AG04449 (cell line): ENCODE data around the gene TRMT1.
A peak's percentile ranks its signal among the peaks of the same experiment; 100 is the strongest.

Experiments
- CTCF ChIA-PET: fragments of 350-600 bp; formaldehyde crosslinking; extraction: SDS; loops from one replicate; lab custom pipeline; 2021; ENCODE audit warnings: antibody characterized with exemption; lab: Yijun Ruan, JAX
- POLR2A ChIA-PET: fragments of 400-600, 350-600 bp; formaldehyde crosslinking; extraction: SDS; loops from one replicate; lab custom pipeline; 2020; ENCODE audit warnings: antibody characterized with exemption, inconsistent platforms; lab: Yijun Ruan, JAX
- DNase-seq: peaks from one replicate; pipeline ENCODE4 v3.0.0-alpha.2; 2010; ENCODE audit warnings: low read depth, low spot score
- H3K4me3 ChIP-seq: 2 replicates; pipeline ENCODE4 v1.5.1; 2011; ENCODE audit warnings: low read depth, mild to moderate bottlenecking, control low read depth, low read length
- TF ChIP-seq, protein P1 (sequence below): IDR thresholded peaks from one replicate; pipeline ENCODE4 v1.5.1; 2011; ENCODE audit warnings: mild to moderate bottlenecking, moderate library complexity, low read length, control low read depth, inconsistent platforms; ENCODE audit not compliant: insufficient read depth; ENCODE audit errors: missing control alignments

Gene TRMT1

DNA sequence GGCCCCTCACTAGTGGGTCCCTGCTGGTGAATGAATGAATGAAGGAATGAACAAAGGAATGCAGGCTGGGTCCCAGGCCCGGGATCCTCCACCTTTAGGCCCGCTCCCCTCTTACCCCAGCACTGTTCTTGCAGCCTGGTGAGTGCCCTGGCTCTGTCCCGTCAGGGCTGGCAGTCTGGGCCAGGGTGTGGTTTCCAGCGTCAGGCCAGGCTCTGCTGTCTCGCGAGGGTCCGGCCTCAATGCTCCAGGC, 14.2 kb downstream of the TRMT1 start:
- no peak for DNase-seq
- POLR2A ChIA-PET = no interaction called here
- TF ChIP-seq, protein P1, sequence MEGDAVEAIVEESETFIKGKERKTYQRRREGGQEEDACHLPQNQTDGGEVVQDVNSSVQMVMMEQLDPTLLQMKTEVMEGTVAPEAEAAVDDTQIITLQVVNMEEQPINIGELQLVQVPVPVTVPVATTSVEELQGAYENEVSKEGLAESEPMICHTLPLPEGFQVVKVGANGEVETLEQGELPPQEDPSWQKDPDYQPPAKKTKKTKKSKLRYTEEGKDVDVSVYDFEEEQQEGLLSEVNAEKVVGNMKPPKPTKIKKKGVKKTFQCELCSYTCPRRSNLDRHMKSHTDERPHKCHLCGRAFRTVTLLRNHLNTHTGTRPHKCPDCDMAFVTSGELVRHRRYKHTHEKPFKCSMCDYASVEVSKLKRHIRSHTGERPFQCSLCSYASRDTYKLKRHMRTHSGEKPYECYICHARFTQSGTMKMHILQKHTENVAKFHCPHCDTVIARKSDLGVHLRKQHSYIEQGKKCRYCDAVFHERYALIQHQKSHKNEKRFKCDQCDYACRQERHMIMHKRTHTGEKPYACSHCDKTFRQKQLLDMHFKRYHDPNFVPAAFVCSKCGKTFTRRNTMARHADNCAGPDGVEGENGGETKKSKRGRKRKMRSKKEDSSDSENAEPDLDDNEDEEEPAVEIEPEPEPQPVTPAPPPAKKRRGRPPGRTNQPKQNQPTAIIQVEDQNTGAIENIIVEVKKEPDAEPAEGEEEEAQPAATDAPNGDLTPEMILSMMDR = no peak
- H3K4me3 ChIP-seq = peak overlapping the region; percentile 27; the same call in 1 of the 2 replicates
- CTCF ChIA-PET = interaction anchor here (1.1 to 8.0 kb wide), 4 partner anchors 9 to 161 kb away, joined by 4 to 94 read pairs (median 5); no protein-coding TSS in a partner anchor

DNA sequence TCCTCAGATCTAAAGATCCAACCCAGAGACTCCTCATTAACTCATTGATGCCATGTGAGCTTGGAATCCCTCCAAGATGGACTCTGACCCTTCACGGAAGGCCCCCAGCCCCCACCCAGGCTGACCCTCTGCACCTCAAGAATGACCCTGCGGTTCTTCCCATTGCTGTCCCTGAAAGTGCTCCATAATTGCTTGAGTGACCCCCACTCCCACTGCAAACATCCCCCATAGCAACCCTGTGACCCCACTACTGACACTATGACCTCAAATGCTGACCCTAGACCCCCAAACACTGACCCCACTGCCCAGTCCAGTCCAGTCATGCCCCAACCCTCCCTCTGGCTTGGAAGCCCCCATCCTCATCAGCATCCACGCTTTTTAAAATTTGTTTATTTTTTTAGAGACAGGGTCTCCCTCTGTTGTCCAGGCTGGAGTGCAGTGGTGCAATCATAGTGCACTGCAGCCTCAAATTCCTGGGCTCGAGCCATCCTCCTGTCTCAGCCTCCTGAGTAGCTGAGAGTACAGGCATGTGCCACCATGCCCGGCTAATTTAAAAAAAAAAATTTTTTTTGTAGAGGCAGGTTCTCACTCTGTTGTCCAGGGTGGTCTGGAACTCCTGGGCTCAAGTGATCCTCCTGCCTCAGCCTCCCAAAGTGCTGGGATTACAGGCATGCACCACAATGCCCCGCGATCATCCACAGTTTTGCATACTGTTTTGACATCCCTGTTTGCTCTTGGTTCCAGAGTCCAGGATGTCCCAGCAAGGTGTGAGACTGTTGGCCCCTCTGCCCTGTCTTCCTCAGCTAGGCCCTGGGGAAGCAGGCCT, 14.7 kb downstream of the TRMT1 start:
- TF ChIP-seq, protein P1 = no peak
- ChIA-PET POLR2A (no interaction called here), CTCF (interaction anchor here (0.8 to 8.0 kb wide), 8 partner anchors 8 to 161 kb away, joined by 3 to 94 read pairs (median 4); no protein-coding TSS in a partner anchor)
- H3K4me3 ChIP-seq = peak overlapping the region; percentile 27; the same call in 1 of the 2 replicates
- DNase-seq = no peak

DNA sequence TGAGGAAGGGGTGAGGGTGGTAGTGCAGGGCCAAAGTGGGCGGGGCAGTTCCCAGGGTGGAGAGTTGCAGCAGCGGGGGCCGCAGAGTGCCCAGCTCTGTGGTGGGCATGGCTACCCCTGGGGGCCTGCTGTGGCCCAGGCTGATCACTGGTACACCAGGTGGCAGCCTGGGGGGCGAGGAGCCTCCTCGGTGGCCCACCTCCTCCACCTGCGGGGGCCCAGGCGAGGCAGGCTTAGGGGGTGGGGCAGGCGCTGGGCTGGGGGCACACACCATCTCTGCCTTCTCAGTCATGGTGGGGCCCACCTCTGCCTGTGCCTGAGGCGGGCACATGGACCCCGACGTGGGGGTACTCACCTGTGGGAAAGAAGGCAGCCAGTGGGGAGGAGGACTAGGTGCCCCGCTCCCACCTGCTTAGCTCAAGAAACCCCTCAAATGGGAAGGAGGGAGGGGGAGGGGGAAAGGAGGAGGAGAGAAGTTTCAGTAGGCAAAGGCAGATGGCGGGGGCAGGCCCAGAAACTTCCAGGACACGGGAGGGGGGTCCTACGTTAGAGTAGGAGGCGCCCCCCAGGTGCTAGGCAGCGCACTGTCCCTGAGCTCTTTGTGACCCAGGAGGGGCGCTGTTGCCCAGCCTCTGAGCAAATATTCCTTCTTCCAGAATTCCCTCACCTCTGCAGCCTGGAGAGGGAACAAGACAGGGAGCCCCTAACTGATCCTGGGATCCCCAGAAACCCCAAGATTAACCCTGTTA, 15.5 kb downstream of the TRMT1 start:
- CTCF ChIA-PET = interaction anchor here (0.6 to 8.0 kb wide), 12 partner anchors 7 to 161 kb away, joined by 3 to 94 read pairs (median 3); no protein-coding TSS in a partner anchor
- POLR2A ChIA-PET = no interaction called here
- no peak for DNase-seq
- H3K4me3 ChIP-seq = no peak overlapping the region
- TF ChIP-seq, protein P1 = peak; percentile 39

DNA sequence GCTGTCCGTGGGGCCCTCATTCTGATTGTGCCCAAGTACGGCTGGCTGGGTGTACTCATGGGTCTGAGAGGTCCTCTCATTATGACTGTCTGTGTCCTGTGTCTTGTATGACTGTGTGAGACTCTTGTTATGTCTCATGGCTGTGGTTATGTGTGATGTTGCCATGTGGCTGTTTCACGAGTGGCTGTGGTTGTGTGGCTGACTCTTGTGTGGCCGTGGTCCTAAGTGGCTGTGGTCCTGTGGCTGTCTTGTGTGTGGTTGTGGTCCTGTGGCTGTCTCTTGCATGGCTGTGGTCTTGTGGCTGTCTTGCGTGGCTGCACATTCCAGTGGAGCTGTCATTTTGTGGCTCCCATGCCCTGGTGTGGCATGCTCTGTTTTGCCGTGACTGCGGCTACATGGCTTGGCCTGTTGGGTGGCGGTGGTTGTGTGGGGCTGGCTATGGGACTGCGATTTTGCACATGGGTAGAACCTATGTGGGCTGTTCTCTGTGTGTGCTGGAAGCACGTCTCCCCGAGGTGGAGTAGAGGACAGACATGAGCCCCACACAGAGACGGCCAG, 16.4 kb downstream of the TRMT1 start:
- CTCF ChIA-PET = interaction anchor here (1.4 to 8.0 kb wide), 5 partner anchors 61 to 135 kb away, joined by 3 to 94 read pairs (median 5); no protein-coding TSS in a partner anchor
- POLR2A ChIA-PET = interaction anchor here (0.8 kb wide), 1 partner anchor 68 kb away, joined by 3 read pairs; no protein-coding TSS in a partner anchor
- TF ChIP-seq, protein P1 = no peak
- no peak for DNase-seq
- H3K4me3 ChIP-seq = no peak overlapping the region

DNA sequence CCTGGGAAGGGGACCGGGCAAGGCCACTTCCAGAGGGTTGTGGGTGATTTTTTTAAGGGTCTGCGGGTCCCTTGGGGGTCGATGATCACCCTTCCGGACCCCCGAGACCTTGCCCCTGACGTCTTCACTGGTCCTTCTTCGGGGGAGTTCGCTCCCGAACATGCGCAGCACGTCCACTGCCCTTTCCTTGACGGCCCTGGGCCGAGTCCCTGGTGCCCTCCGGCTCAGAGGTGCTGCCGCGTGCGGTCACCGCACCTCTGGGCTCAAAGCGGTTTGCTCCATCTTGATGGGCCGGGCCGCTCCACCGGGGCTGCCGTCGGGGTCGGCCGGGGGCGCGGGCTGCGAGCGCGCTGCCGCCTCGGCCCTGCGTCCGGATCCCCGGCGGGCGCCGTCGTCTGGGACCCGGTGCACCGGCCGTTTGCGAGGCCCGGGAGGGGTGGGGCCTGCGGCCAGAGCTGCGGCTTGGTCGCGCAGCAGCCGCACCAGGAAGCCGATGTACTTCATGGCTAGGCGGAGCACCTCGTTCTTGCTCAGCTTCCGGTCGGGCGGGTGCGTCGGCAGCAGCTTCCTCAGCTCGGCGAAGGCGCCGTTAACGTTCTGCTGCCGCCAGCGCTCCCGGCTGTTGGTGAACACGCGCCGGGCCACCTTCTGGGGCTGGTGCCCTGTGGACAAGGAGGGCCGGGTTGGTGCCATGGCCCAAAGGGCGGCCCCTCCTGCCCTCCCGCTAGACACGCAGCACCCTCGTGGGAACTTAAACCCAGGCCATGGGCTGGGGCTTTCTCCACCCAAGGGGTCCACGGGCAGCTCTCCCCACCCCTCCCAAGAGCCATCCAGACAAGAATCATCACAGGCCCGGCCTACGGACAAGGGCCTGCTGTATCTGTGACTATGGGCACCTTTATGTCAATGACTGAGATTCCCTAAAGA, 17.2 kb downstream of the TRMT1 start:
- POLR2A ChIA-PET = interaction anchor here (0.8 kb wide), 1 partner anchor 67 kb away, joined by 3 read pairs; no protein-coding TSS in a partner anchor
- H3K4me3 ChIP-seq = no peak overlapping the region
- no peak for DNase-seq

More for the DNA sequence above, 17.2 kb downstream of the TRMT1 start:
- CTCF ChIA-PET = interaction anchor here (1.4 to 8.0 kb wide), 5 partner anchors 61 to 134 kb away, joined by 3 to 94 read pairs (median 5); no protein-coding TSS in a partner anchor
- TF ChIP-seq, protein P1 = no peak
